Suppressor macrophage treated with lipopolysaccharide for 4 hours (primary cell): ENCODE measurements around the gene HTR3C.
"Not testable (repeated sequence)": the region's sequence is repeated elsewhere in the genome, so short reads cannot be mapped to it uniquely, and the experiment has no call there.

Experiments
- DNase-seq: peaks from one replicate; pipeline ENCODE4 v3.0.0-alpha.2; 2020

HTR3C gene

DNA sequence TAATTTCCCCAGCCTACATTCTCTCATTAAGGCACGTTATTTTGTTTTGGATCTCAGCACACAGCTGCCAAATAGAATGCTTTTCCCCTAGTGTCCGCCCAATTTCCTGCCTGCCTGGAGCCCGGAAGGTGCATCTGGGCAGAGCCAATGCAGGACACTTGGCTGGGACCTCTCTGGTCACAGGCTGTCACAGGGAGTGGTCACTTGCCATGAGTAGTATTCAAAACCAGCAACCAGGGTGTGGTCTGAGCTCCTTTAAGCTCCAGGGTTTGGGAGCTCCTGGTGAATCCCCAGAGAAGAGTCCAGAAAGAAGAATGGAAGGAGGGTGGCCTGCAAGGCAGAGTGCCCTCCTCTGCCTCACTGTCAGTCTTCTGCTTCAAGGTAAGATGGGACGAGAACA is at the start of gene HTR3C:
Gene HTR3C, plus strand, starts transcription at position 281 of the 400 bp plus-strand sequence. Its CDS starts 34 bp downstream, at position 315.
- DNase-seq: no peak

GRCh38 chr3:184003187-184003967 is 49.5 kb upstream of the HTR3C start:
- DNase-seq: no peak

DNA sequence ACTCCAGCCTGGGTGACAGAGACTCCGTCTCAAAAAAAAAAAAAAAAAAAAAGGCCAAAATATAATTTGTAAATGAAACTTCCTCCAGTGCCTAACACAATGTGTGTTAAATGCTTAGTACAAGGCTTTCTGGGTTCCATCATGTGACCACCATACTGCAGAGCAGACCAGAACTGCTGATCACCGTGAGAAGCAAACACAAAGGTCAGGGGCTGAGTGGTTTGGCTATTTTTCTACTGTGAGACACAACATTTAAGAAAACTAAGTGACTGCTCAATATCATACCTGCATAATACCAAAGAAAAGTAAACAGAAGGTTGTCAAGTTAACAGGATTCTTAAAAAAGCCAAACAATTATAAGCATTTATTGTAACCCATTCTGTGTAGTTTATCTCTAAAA is 48.4 kb upstream of the HTR3C start:
- peak; percentile 62 for DNase-seq

DNA sequence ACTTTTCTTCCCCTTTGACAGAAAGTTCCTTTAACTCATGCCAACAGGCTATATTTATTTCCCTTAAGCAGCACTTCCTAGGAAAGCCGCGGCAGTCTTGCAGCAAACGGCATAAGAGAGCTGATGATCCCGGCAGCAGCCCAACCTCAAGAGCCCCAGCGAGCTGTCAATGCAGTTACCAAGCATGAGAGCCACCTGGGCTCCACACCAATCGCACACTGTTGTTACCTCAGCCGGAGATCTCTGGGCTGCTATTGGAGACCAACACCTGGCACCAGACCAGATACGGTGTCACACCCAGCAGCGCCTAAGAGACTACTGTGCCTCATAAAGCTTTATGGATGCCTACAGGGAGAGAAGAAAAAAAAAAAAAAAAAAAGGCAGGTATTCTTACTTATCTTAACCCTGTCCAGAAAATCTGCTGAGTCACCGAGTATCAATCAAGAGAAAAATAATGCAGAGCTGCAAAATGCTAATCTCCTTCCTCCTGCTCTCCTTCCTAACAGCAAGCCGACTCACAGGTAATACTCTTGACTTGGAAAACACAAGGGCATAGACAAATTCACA is 46.8 kb upstream of the HTR3C start:
- peak; percentile 50 for DNase-seq

- DNase-seq: not testable (repeated sequence)
These were observed 45.6 kb upstream of the HTR3C start for GRCh38 chr3:184007143-184007813.

- peak; percentile 21 for DNase-seq
These were observed 44.7 kb upstream of the HTR3C start for GRCh38 chr3:184008161-184008560.

GRCh38 chr3:184011230-184011876 is 41.5 kb upstream of the HTR3C start:
- no peak for DNase-seq

DNA sequence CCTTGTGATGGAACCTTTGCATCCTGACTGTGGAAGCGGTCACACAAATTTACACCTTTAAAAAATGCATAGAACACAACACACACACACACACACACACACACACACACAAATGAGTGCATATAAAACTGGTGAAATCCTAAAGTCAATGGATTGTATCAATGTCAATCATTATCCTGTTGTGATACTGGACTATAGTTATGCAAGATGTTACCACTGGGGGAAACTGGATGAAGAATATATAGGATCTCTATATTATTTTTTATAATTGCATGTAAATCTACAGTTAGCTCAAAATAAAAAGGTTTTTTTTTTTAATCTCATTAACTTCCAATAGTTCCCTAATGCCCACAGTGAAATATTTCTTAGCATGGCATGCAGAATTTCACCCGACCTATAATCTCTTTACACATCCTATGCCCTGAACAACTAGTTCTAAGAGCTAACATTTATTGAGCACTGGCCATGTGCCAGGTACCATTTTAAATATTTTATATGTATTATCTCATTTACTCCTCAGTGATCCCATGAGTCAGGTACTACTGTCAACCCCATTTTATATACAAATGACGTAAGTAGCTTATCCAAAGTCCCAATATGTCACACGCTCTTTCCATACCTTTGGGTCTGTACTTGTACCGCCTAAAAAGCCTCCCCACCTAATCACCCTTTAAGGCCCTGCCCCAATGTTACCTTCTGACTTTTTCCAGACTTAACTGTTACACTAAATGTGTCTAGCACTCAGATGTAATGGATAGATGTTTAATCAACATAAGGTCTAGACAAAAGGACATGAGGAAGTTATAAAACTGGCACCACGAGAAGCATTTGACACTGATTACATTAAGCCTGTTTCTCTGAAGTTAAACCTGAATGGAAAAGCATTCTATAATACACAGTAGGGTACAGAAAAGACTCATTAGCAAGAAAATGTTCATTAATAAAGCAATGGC is 40.6 kb upstream of the HTR3C start:
- DNase-seq: no peak

GRCh38 chr3:184015381-184016019 is 37.3 kb upstream of the HTR3C start:
- no peak for DNase-seq

DNA sequence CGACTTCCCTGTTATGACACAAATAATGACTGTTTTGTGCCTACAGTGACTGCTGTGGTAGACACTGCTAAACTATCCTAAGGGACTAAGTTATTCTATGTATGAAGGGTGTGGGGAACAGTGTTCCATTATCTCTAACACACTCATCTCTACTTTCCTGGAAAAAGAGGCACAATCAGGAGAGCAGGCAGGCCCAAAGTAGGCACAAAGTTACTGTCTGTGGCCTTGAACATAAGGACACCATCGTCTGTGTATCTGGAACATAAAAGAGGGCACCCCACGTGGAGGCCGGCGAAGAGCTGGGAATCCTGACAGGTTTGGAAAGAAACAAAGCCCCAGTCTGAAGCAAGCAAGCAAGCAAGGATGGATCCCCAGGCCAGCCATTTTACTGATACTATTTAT is 36.7 kb upstream of the HTR3C start:
- no peak for DNase-seq

DNA sequence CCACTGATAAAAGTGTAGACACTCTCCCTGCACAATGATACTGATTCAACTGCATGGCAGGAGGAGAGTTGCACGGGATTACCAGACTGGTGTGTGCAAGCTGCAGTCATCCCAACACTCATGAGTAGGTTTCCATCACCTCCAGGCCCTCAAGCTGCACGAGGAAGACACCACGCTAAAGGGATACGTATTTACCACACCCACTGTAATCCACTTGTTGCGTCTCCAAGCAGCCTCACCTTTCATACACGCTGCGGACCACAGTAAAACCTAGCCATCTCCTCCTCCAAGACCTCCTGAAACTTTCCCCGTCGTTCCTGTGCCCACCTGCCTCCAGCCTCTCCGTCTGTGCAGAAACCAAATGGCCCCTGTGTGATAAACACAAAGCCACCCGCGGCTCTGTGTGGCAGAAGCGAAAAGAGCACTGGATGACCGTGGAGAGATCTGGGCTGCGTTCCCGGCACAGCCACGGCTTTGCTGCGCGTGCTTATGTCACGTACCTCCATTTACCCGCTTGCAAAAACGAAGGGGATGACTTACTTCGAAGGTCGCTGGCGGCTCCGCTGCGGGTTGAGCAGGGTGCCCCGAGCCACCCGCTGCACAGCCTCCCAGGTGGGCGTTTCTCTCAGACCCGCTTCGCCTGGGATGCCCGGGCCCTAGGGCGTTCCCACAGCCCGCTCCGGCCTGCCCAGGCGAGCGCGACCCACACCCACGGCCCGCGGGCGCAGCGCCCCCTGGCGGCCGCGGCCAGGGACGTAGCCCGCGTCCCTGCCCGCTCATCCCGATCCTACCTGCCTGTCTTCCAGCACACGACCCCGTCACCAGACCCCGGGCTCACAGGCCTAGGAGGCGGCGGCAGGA is 35.8 kb upstream of the HTR3C start:
- DNase-seq: peak; percentile 76

DNA sequence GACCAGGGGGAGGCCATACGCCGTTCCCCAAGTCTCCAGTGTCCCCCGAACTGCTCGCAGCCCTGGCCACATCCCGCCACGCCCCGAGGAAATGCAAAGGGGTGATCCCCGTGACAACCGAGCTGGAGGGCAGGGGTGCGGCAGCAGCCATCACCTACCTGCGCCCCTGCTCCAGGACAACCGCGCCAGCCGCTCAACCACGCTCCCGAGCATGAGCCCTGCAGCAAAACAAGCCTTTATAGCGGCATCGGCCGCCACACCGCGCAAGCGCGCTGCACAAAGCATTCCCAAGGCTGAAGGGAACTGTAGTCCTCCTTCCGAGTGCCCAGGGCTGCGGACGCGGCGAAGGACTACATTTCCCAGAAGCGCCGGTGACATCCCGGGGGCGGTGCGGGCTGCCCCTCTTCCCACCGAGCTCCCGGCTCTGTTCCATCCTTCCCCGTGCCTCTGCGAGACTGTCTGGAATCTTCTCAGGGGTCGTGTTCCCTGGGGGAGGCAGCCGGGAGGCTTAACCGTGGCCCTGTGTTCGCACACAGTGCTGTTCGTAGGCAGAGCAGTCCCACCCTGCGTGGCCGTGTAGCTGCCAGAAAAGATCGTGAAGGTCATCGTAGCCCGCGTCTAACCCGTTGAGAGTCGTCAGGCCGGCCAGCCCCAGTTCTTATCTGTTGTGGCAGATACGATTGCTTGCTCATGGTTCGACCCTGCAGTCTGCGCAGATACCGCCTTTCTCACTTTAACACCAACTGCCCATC is 35.0 kb upstream of the HTR3C start, which contains the start of gene ABCC5:
Gene ABCC5, minus strand, starts transcription at position 213 of the 752 bp plus-strand sequence. CDS start 3,492 bp downstream, outside the sequence.
- DNase-seq: peak; percentile 95

DNA sequence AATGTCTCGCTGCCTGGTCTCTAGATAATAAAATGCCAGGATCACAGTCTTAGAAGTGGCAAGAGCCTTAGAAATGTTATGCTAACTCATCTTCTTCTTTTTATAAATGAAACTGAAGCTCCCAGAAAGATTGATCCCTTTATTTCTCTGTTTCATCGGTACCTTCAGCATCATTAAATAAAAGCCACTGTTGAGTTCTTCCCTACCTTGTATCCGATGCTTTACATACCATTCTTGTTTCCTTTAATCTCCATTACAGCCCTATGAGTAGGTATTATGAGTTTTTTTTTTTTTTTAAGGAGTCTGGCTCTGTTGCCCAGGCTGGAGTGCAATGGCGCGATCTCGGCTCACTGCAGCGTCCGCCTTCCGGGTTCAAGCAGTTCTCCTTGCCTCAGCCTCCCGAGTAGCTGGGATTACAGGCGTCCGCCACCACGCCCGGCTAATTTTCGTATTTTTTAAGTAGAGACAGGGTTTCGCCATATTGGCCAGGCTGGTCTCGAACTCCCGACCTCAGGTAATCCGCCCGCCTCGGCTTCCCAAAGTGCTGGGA is 34.3 kb upstream of the HTR3C start:
- no peak for DNase-seq

GRCh38 chr3:184022323-184022722 is 30.5 kb upstream of the HTR3C start:
- peak; percentile 76 for DNase-seq

DNA sequence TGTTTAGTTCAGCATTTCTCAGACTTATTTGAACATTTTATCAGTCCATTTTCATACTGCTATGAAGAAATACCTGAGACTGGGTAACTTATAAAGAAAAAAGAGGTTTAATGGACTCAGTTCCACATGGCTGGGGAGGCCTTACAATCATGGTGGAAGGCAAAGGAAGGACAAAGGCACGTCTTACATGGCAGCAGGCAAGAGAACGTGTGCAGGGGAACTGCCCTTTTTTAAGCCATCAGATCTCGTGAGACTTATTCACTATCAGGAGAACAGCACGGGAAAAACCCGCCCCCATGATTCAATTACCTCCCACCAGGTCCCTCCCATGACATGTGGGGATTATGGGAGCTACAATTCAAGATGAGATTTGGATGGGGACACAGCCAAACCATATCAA is 27.6 kb upstream of the HTR3C start:
- DNase-seq: not testable (repeated sequence)

DNA sequence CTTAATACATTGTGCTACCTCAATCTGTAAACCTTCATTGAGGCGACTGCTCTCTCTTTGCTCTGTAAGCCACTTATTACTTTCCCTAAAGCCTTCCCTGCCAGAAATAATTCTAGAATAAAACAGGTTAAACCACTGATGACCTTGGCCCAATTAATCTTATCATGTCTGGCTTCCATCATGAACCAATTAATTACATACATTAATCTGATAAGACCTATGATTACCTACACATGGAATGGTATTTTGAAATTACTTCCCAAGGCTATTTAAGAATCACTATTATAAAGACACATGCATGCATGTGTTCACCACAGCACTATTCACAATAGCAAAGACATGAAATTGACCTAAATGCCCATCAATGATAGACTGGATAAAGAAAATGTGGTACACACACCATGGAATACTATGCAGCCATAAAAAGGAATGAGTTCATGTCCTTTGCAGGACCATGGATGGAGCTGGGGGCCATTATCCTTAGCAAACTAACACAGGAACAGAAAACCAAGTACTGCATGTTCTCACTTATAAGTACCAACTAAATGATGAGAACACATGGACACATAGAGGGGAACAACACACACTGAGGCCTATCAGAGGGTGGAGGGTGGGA is 24.5 kb upstream of the HTR3C start:
- DNase-seq: not testable (repeated sequence)

- DNase-seq: no peak
These were observed 23.4 kb upstream of the HTR3C start for GRCh38 chr3:184029443-184029842.

- DNase-seq: peak; percentile 14
These were observed 22.3 kb upstream of the HTR3C start for GRCh38 chr3:184030536-184030935.

DNA sequence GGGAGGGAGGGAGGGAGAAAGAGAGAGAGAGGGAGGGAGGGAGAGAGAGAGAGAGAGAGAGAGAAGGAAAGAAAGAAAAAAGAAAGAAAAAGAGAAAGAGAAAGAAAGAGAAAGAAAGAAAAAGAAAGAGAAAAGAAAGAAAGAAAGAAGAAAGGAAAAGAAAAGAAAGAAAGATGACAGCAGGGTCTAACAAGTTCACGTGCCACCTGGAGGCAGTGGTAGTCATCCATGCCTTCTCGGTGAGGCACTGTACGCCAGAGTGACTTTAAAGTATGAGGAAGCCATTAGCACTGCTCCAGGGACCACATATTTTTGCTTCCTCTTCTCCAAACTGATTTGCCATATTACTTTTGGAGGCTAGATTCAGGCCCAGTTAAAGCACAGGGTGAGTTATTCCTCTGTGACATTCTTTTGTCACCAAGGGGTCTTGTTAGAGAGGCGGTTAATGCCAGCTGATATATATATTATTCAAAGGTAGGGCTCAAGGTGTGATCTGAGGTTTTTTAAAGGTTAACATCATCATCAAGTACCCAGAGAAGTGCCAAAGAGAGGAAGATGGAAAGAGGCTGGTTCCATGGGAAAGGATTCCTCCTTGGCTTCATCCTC is 21.6 kb upstream of the HTR3C start, which contains the start of gene HTR3D:
Gene HTR3D, plus strand, starts transcription at position 556 of the 606 bp plus-strand sequence. Its CDS starts 0 bp downstream, at position 556.
- peak; percentile 12 for DNase-seq
